Activated naive CD4-positive, alpha-beta T cell treated with anti-CD3 and anti-CD28 coated beads, Interleukin-2, amount 50 U/mL, for 72 hours (primary cell): Measurements from ENCODE around the gene POLR2C. TPM values are rescaled to one million over a fixed set of nuclear protein-coding genes. Genes with fewer than 3 reads are reported as not detected.

Experiments
- total RNA-seq, 2 donors: library from RNA; stranded (reverse); gene quantifications; one replicate each; pipeline ENCODE4 v1.2.3, GENCODE V29; 2022

Gene POLR2C
- total RNA-seq, 2 donors from 2014 or later, result 64.3 to 65.3 TPM

Other genes with a start within 250 kb of the POLR2C start
- gene ARL2BP, start 217.4 kb upstream of the POLR2C start, total RNA-seq, result 10 to 100 TPM; 14.7 to 20.7 TPM
- under 1 TPM; 0.35 to 0.43 TPM for gene PLLP, start 178.0 kb upstream of the POLR2C start, total RNA-seq
- 1 to 10 TPM; 2.3 to 2.6 TPM for gene CCL22, start 103.9 kb upstream of the POLR2C start, total RNA-seq
- under 1 TPM in 1 of 2 donors, not detected in 1; 0.07 TPM for gene CX3CL1, start 90.2 kb upstream of the POLR2C start, total RNA-seq
- not detected for gene CCL17, start 57.9 kb upstream of the POLR2C start, total RNA-seq
- 10 to 100 TPM; 35.2 to 38.0 TPM for gene CIAPIN1, start 15.3 kb upstream of the POLR2C start, total RNA-seq
- gene COQ9, start 15.2 kb upstream of the POLR2C start, total RNA-seq, result 10 to 100 TPM; 14.8 to 44.3 TPM
- gene DOK4, start 23.8 kb downstream of the POLR2C start, total RNA-seq, result 1 to 10 TPM; 7.1 to 7.7 TPM
- gene CCDC102A, start 73.9 kb downstream of the POLR2C start, total RNA-seq, result 10 to 100 TPM in 1 of 2 donors, 1 to 10 TPM in 1; 5.4 to 13.9 TPM
- 1 to 10 TPM; 2.6 to 5.3 TPM for gene ADGRG5, start 80.0 kb downstream of the POLR2C start, total RNA-seq
- gene ADGRG1, start 166.0 kb downstream of the POLR2C start, total RNA-seq, result 1 to 10 TPM; 4.3 to 8.2 TPM
- under 1 TPM; 0.21 to 0.84 TPM for gene ADGRG3, start 205.6 kb downstream of the POLR2C start, total RNA-seq
- not detected for gene DRC7, start 232.1 kb downstream of the POLR2C start, total RNA-seq